Measurements from ENCODE around the gene LITAF.
"Not testable (repeated sequence)": the region's sequence is repeated elsewhere in the genome, so short reads cannot be mapped to it uniquely, and the experiment has no call there.

LITAF gene

DNA sequence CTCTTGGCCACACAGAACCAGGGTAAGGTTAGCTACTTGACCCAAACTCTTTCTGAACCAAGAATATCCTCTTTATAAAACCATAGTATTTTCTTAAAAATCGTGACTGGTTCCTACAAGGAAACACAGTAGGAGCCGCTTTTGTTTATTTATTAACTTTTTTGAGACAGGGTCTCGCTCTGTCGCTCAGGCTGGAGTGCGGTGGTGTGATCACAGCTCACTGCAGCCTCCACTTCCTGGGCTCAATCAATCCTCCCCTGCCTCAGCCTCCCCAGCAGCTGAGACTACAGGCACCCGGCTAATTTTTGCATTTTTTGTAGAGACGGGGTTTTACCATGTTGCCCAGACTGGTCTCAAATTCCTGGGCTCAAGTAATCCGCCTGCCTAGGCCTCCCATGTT, 14.7 kb upstream of the LITAF start:
- no peak overlapping the region for H3K4me3 ChIP-seq (ENCODE audit: low read length)
- TF ChIP-seq CTCF (conservative IDR thresholded peaks at IDR 0.05; ENCODE audit: low read depth, low read length): no peak
- no peak for DNase-seq (ENCODE audit: low read depth)

DNA sequence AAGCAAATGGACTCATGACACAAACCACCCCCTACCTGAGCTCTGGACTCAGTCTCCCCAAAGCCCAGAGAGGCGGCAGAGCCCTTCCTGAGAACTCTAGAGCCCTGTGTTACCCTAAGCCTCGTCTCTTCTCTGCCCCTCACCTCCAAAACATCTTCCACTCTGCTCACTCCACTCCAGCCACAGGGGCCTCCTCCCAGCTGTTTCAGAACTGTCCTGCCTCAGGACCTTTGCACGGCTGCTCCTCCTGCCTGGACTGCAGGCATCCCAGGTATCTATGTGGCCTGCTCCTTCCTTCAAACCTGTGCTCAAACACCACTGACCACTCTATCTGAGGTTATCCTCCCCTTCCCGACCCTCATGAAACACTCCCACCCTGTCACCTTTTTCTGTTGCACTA, 12.9 kb upstream of the LITAF start:
- H3K4me3 ChIP-seq (ENCODE audit: low read length): no peak overlapping the region
- TF ChIP-seq CTCF (conservative IDR thresholded peaks at IDR 0.05; ENCODE audit: low read depth, low read length): no peak
- no peak for DNase-seq (ENCODE audit: low read depth)

GRCh38 chr16:11597235-11598095, 10.7 kb upstream of the LITAF start:
- no peak for DNase-seq (ENCODE audit: low read depth)
- no peak for TF ChIP-seq CTCF (conservative IDR thresholded peaks at IDR 0.05; ENCODE audit: low read depth, low read length)
- no peak overlapping the region for H3K4me3 ChIP-seq (ENCODE audit: low read length)

GRCh38 chr16:11596572-11597226, 10.0 kb upstream of the LITAF start:
- H3K4me3 ChIP-seq (ENCODE audit: low read length): no peak overlapping the region

DNA sequence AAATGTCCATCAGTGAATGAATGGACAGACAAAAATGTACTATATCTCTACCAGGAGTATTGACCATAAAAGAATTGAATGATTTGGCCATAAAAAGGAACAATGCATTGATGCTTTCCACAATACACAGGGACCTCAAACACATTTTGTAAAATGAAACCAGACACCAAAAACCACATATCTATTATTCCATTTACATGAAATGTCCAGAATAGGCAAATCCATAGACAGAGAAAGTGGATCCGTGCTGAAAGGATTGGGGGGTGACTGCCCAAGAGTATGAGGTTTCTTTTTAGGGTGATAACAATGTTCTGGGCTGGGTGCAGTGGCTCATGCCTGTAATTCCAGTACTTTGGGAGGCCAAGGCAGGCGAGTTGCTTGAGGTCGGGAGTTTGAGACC, 6.9 kb upstream of the LITAF start:
- TF ChIP-seq CTCF (conservative IDR thresholded peaks at IDR 0.05; ENCODE audit: low read depth, low read length): no peak
- H3K4me3 ChIP-seq (ENCODE audit: low read length): no peak overlapping the region
- no peak for DNase-seq (ENCODE audit: low read depth)

More at GRCh38 chr16:11596572-11597226, 10.0 kb upstream of the LITAF start:
- no peak for DNase-seq (ENCODE audit: low read depth)
- TF ChIP-seq CTCF (conservative IDR thresholded peaks at IDR 0.05; ENCODE audit: low read depth, low read length): no peak

- DNase-seq (ENCODE audit: low read depth); H3K4me3 ChIP-seq (ENCODE audit: low read length): not testable (repeated sequence)
Observed at GRCh38 chr16:11593076-11593475, 6.4 kb upstream of the LITAF start.

GRCh38 chr16:11591630-11592029, 4.9 kb upstream of the LITAF start:
- not testable (repeated sequence) for H3K4me3 ChIP-seq (ENCODE audit: low read length); DNase-seq (ENCODE audit: low read depth)

- no peak overlapping the region for H3K4me3 ChIP-seq (ENCODE audit: low read length)
- DNase-seq (ENCODE audit: low read depth): no peak
- no peak for TF ChIP-seq CTCF (conservative IDR thresholded peaks at IDR 0.05; ENCODE audit: low read depth, low read length)
Observed at GRCh38 chr16:11589198-11589550, 2.5 kb upstream of the LITAF start.

Data from retinal pigment epithelial cell (primary cell).